ENCODE data around the gene NTSR1. TPM values are rescaled to one million over a fixed set of nuclear protein-coding genes. Genes with fewer than 3 reads are reported as not detected.

NTSR1 gene
- total and polyA plus RNA-seq, 11 donors = 0.01 to 0.32 (median 0.07) TPM; not detected in 7

DNA sequence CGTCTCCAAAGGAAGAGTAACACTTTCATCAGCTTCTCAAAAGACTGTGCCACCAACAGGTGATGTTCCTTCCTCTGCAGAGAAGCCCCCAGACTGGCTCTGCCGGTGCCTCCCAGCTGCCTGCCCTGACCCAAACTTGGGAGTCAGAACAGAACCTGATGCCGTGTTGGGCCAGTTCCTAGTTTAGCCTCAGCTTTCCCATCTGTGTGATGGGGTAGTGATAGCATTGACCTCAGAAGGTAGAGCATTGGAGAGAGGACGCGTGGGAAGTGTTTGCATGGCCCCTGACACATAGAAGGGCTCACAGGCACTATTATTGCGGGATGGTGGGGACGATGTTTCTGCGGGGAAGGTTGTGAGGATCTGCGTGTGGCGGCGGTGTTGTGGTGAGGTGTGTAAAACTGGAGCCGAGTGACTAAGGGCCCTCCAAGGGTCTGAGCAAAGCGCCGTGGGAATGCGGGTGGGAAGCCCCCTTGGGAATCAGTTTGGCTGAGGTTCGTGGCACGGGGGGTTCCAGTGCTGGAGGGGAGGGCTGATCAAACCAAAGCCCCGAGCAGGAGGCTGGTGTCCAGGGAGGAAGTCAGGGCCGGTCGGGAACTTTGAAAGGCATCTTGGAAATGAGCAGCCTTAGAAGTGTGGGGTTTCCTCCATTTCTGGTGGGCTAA lies 1.7 kb downstream of the NTSR1 start:
- ATAC-seq (no peak), DNase-seq (peak in 1 of 5 donors; percentile 37)
- TF ChIP-seq CTCF (IDR thresholded peaks at IDR 0.05) (no peak), POLR2A (IDR thresholded peaks at IDR 0.05) (no peak)
- H3K4me1 ChIP-seq = peaks cover 0 to 23% (median 0%) of the 10 kb centered on the region in 12 donors
- no peaks in the 10 kb centered on the region for H3K9me3 ChIP-seq
- H3K36me3 ChIP-seq = no peaks in the 10 kb centered on the region
- H3K27ac ChIP-seq = peak overlapping the region in 1 of 12 donors; percentile 73
- no peak overlapping the region for H3K4me3 ChIP-seq
- intact Hi-C loops (cut with DNase I) = loop anchor here in 1 of 10 donors (5.0 kb wide), 1 partner anchor 62 kb away; no protein-coding TSS in a partner anchor
- WGBS, 4 donors = 74 to 79% (median 74%) methylated on average over 19 to 20 of the region's 20 CpGs
- H3K27me3 ChIP-seq = peaks cover 28 to 56% (median 39%) of the 10 kb centered on the region in 9 donors

- Histone ChIP-seq H3K4me3 (no peak overlapping the region), H3K27me3 (peaks cover 28 to 56% (median 39%) of the 10 kb centered on the region in 9 donors), H3K27ac (peak overlapping the region in 1 of 12 donors; percentile 73), H3K36me3 (no peaks in the 10 kb centered on the region), H3K4me1 (peaks cover 0 to 23% (median 0%) of the 10 kb centered on the region in 12 donors), H3K9me3 (no peaks in the 10 kb centered on the region)
- DNase-seq (peak in 1 of 5 donors; percentile 31), ATAC-seq (no peak)
- 66 to 76% (median 69%) methylated on average over 16 to 23 of the region's 23 CpGs for WGBS, 4 donors
- intact Hi-C loops (cut with DNase I) = loop anchor here in 1 of 10 donors (5.0 kb wide), 1 partner anchor 61 kb away; no protein-coding TSS in a partner anchor
- TF ChIP-seq CTCF (IDR thresholded peaks at IDR 0.05) (no peak), POLR2A (IDR thresholded peaks at IDR 0.05) (no peak)
These were observed 2.5 kb downstream of the NTSR1 start for GRCh38 chr20:62710886-62711702.

DNA sequence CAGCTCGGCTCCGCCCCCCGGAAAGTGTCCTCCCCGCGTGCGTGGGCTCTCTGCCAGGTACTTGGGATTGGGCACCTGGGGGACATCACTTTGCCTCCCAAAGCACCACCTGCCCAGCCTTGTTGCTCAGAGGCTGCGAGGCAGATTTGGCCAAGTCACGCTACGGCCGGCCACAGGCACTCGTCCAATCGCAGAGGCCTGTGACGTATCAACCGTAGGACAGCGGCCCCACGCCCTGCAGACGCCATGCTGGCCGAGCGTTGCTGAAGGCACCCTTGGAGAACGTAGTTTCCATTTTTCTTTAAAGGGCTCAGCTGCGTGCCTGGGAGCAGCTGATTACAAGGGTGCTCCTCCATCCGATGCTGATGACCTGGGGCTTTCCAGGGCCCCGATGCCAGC lies 3.1 kb downstream of the NTSR1 start:
- H3K27me3 ChIP-seq = peaks cover 28 to 54% (median 39%) of the 10 kb centered on the region in 9 donors
- WGBS, 4 donors = 56 to 75% (median 58%) methylated on average over 21 to 23 of the region's 23 CpGs

More for the DNA sequence above, 3.1 kb downstream of the NTSR1 start:
- H3K9me3 ChIP-seq = no peaks in the 10 kb centered on the region
- H3K27ac ChIP-seq = peak overlapping the region in 1 of 12 donors; percentile 73
- TF ChIP-seq POLR2A (IDR thresholded peaks at IDR 0.05) (no peak), CTCF (IDR thresholded peaks at IDR 0.05) (no peak)
- peaks cover 0 to 23% (median 0%) of the 10 kb centered on the region in 12 donors for H3K4me1 ChIP-seq
- intact Hi-C loops (cut with DNase I) = loop anchor here in 1 of 10 donors (5.0 kb wide), 1 partner anchor 61 kb away; no protein-coding TSS in a partner anchor
- ATAC-seq (no peak), DNase-seq (peak in 1 of 5 donors; percentile 57)
- no peaks in the 10 kb centered on the region for H3K36me3 ChIP-seq
- no peak overlapping the region for H3K4me3 ChIP-seq

Measured in heart left ventricle (tissue), 16 donors.